Nephron progenitor cell (in vitro differentiated cells): ENCODE results near the gene SLC35G2.

Experiments used
- DNase-seq: peaks from one replicate; pipeline ENCODE4 v3.0.0; 2021
- H3K27ac Mint-ChIP-seq: 2 replicates; pipeline ENCODE4 v1.8.0; 2021; ENCODE audit warnings: mild to moderate bottlenecking, moderate library complexity, mixed read lengths
- H3K27me3 Mint-ChIP-seq: 2 replicates; pipeline ENCODE4 v1.8.0; 2021; ENCODE audit warnings: mild to moderate bottlenecking, low read depth, mixed read lengths; ENCODE audit not compliant: poor library complexity
- H3K36me3 Mint-ChIP-seq: 2 replicates; pipeline ENCODE4 v1.8.0; 2021; ENCODE audit warnings: low read depth, mixed read lengths
- H3K4me1 Mint-ChIP-seq: 2 replicates; pipeline ENCODE4 v1.8.0; 2021; ENCODE audit warnings: mixed read lengths
- H3K4me3 Mint-ChIP-seq: 2 replicates; pipeline ENCODE4 v1.8.0; 2021; ENCODE audit warnings: mild to moderate bottlenecking, moderate library complexity, mixed read lengths
- H3K9me3 Mint-ChIP-seq: 2 replicates; pipeline ENCODE4 v1.8.0; 2021; ENCODE audit warnings: mild to moderate bottlenecking, moderate library complexity, mixed read lengths
- CTCF ChIP-seq: fragments of 200-600 bp; sonication (generic); IDR thresholded peaks from 2 replicates; pipeline ENCODE4 v1.5.0; 2021; ENCODE audit warnings: antibody characterized with exemption

The SLC35G2 gene

GRCh38 chr3:136819392-136819730, 435 bp downstream of the SLC35G2 start:
- DNase-seq, result no peak
- Mint-ChIP-seq H3K27me3 (peaks cover 64% of the 10 kb centered on the region), H3K36me3 (peaks cover 9% of the 10 kb centered on the region), H3K9me3 (peaks cover 20% of the 10 kb centered on the region), H3K27ac (no peak overlapping the region), H3K4me1 (peaks cover 23% of the 10 kb centered on the region), H3K4me3 (peak overlapping the region; percentile 88)
- TF ChIP-seq CTCF, result no peak

GRCh38 chr3:136819731-136820679, 1.1 kb downstream of the SLC35G2 start:
- no peak for TF ChIP-seq CTCF
- Mint-ChIP-seq H3K4me3 (peak overlapping the region; percentile 88), H3K27ac (no peak overlapping the region), H3K9me3 (peaks cover 26% of the 10 kb centered on the region), H3K36me3 (peaks cover 12% of the 10 kb centered on the region), H3K4me1 (peaks cover 23% of the 10 kb centered on the region), H3K27me3 (peaks cover 65% of the 10 kb centered on the region)
- peak; percentile 65 for DNase-seq

GRCh38 chr3:136831461-136831860, 12.5 kb downstream of the SLC35G2 start:
- Mint-ChIP-seq H3K4me3 (no peak overlapping the region), H3K27ac (no peak overlapping the region), H3K4me1 (no peaks in the 10 kb centered on the region), H3K36me3 (peaks cover 14% of the 10 kb centered on the region), H3K27me3 (peaks cover 4% of the 10 kb centered on the region), H3K9me3 (peaks cover 36% of the 10 kb centered on the region)
- no peak for DNase-seq
- no peak for TF ChIP-seq CTCF

GRCh38 chr3:136835089-136835812, 16.3 kb downstream of the SLC35G2 start:
- Mint-ChIP-seq H3K4me3 (no peak overlapping the region), H3K4me1 (peaks cover 7% of the 10 kb centered on the region), H3K36me3 (peaks cover 14% of the 10 kb centered on the region), H3K9me3 (peaks cover 7% of the 10 kb centered on the region), H3K27ac (peak overlapping the region; percentile 69), H3K27me3 (peaks cover 4% of the 10 kb centered on the region)
- no peak for DNase-seq
- no peak for TF ChIP-seq CTCF

GRCh38 chr3:136835813-136836510, 17.0 kb downstream of the SLC35G2 start:
- DNase-seq, result no peak
- no peak for TF ChIP-seq CTCF
- no peak overlapping the region for H3K27ac Mint-ChIP-seq
- peaks cover 9% of the 10 kb centered on the region for H3K36me3 Mint-ChIP-seq
- H3K4me3 Mint-ChIP-seq, result no peak overlapping the region
- peaks cover 1% of the 10 kb centered on the region for H3K9me3 Mint-ChIP-seq
- peaks cover 7% of the 10 kb centered on the region for H3K4me1 Mint-ChIP-seq
- peaks cover 2% of the 10 kb centered on the region for H3K27me3 Mint-ChIP-seq
